WTC11 (cell line): Measurements from ENCODE around the gene LRRC51. TPM values are rescaled to one million over a fixed set of nuclear protein-coding genes. Genes with fewer than 3 reads are reported as not detected.

Source experiments
- ATAC-seq: fragments of 200-7000 bp; cut with Tn5 transposase; 2 replicates; pipeline ENCODE4 v1.10.0; 2021; ENCODE audit warnings: mild to moderate bottlenecking, moderate library complexity
- CTCF ChIA-PET: fragments of 300-600 bp; sonication (Branson Sonifier 250); formaldehyde crosslinking; loops from one replicate; lab custom pipeline; 2021; ENCODE audit warnings: antibody characterized with exemption; lab: Charles Lee
- POLR2A ChIA-PET: fragments of 350-600 bp; sonication (Branson Sonifier 250); formaldehyde crosslinking; loops from one replicate; lab custom pipeline; 2021; ENCODE audit warnings: antibody characterized with exemption; lab: Charles Lee
- DNase-seq: peaks from one replicate; pipeline ENCODE4 v3.0.0; 2021; ENCODE audit warnings: low spot score
- H3K27ac Mint-ChIP-seq: 2 replicates; pipeline ENCODE4 v1.8.0; 2021; ENCODE audit warnings: mixed read lengths
- H3K27me3 Mint-ChIP-seq: 2 replicates; pipeline ENCODE4 v1.8.0; 2021; ENCODE audit warnings: low read depth, mild to moderate bottlenecking, moderate library complexity, mixed read lengths
- H3K36me3 Mint-ChIP-seq: 2 replicates; pipeline ENCODE4 v1.8.0; 2021; ENCODE audit warnings: mixed read lengths
- H3K4me1 Mint-ChIP-seq: 2 replicates; pipeline ENCODE4 v1.8.0; 2022; ENCODE audit warnings: mixed read lengths
- H3K4me3 Mint-ChIP-seq: 2 replicates; pipeline ENCODE4 v1.8.0; 2021; ENCODE audit warnings: mild to moderate bottlenecking, moderate library complexity, mixed read lengths
- H3K9me3 Mint-ChIP-seq: 2 replicates; pipeline ENCODE4 v1.8.0; 2021; ENCODE audit warnings: mixed read lengths
- AR ChIP-seq: fragments of 250-450 bp; sonication (Bioruptor Pico); IDR thresholded peaks from 2 replicates; pipeline ENCODE4 v1.9.0; 2021; ENCODE audit warnings: mild to moderate bottlenecking
- ATF2 ChIP-seq: sonication (generic); formaldehyde crosslinking; IDR thresholded peaks from 2 replicates; pipeline ENCODE4 v1.8.1; 2022; ENCODE audit warnings: low read depth, missing genetic modification reagents, borderline replicate concordance
- FOXJ3 ChIP-seq: sonication (generic); formaldehyde crosslinking; IDR thresholded peaks from 2 replicates; pipeline ENCODE4 v1.9.0; 2021; ENCODE audit warnings: missing genetic modification reagents, mild to moderate bottlenecking, borderline replicate concordance
- IRF2 ChIP-seq: sonication (generic); formaldehyde crosslinking; IDR thresholded peaks from 2 replicates; pipeline ENCODE4 v1.8.0; 2022; ENCODE audit warnings: low read depth, missing genetic modification reagents, borderline replicate concordance
- MXD4 ChIP-seq: fragments of 250-450 bp; sonication (Bioruptor Pico); IDR thresholded peaks from 2 replicates; pipeline ENCODE4 v1.8.0; 2021; ENCODE audit warnings: mild to moderate bottlenecking, moderate library complexity, borderline replicate concordance
- NFATC4 ChIP-seq: fragments of 250-450 bp; sonication (Bioruptor Pico); IDR thresholded peaks from 2 replicates; pipeline ENCODE4 v1.9.0; 2021; ENCODE audit warnings: mild to moderate bottlenecking
- SP1 ChIP-seq: sonication (generic); formaldehyde crosslinking; conservative IDR thresholded peaks from 2 replicates; pipeline ENCODE4 v1.8.1; 2022; ENCODE audit warnings: missing genetic modification reagents
- STAT6 ChIP-seq: sonication (generic); formaldehyde crosslinking; conservative IDR thresholded peaks from 2 replicates; pipeline ENCODE4 v1.8.1; 2023; ENCODE audit warnings: mild to moderate bottlenecking, low read depth, missing genetic modification reagents, moderate library complexity
- TP53 ChIP-seq: sonication (generic); formaldehyde crosslinking; IDR thresholded peaks from 2 replicates; pipeline ENCODE4 v1.8.1; 2023; ENCODE audit warnings: mild to moderate bottlenecking, missing genetic modification reagents
- USF2 ChIP-seq: sonication (generic); formaldehyde crosslinking; IDR thresholded peaks from 2 replicates; pipeline ENCODE4 v1.8.1; 2023; ENCODE audit warnings: mild to moderate bottlenecking, missing genetic modification reagents, moderate library complexity
- ZNF219 ChIP-seq: sonication (generic); formaldehyde crosslinking; IDR thresholded peaks from 2 replicates; pipeline ENCODE4 v1.8.0; 2023; ENCODE audit warnings: missing genetic modification reagents, mild to moderate bottlenecking, borderline replicate concordance
- ZNF671 ChIP-seq: fragments of 250-450 bp; sonication (Bioruptor Pico); IDR thresholded peaks from 2 replicates; pipeline ENCODE4 v1.8.0; 2021; ENCODE audit warnings: mild to moderate bottlenecking
- ZSCAN18 ChIP-seq: fragments of 250-450 bp; sonication (Bioruptor Pico); IDR thresholded peaks from 2 replicates; pipeline ENCODE4 v2.1.2; 2022; ENCODE audit warnings: mild to moderate bottlenecking, moderate library complexity
- total RNA-seq: library from RNA; stranded (reverse); gene quantifications from 3 replicates; pipeline ENCODE4 v1.2.3, GENCODE V29; 2021

LRRC51 gene
- total RNA-seq, 1 experiment from 2014 or later = 5.3 TPM

- TF ChIP-seq STAT6 (no peak), ZSCAN18 (CRISPR knock-in tag) (no peak)
Measured at GRCh38 chr11:72067676-72068075, 13.0 kb upstream of the LRRC51 start (continued).

- POLR2A ChIA-PET = no interaction called here
- H3K27ac Mint-ChIP-seq = 0 out of 2 replicates have a peak overlapping the region, but pooled peaks have one; percentile 39
- DNase-seq (no peak), ATAC-seq (no peak)
- CTCF ChIA-PET = interaction anchor here (5.1 kb wide), 1 partner anchor 44 kb away, joined by 28 read pairs; no protein-coding TSS in a partner anchor
- no peaks in the 10 kb centered on the region for H3K9me3 Mint-ChIP-seq
- no peaks in the 10 kb centered on the region for H3K27me3 Mint-ChIP-seq
- H3K36me3 Mint-ChIP-seq = peaks cover 11% of the 10 kb centered on the region
- H3K4me3 Mint-ChIP-seq = no peak overlapping the region
- H3K4me1 Mint-ChIP-seq = peaks cover 37% of the 10 kb centered on the region
- TF ChIP-seq USF2 = no peak
- TF ChIP-seq MXD4 (CRISPR knock-in tag) = no peak
Measured at GRCh38 chr11:72069200-72069599, 11.4 kb upstream of the LRRC51 start.

- DNase-seq = no peak
- Mint-ChIP-seq H3K4me3 (no peak overlapping the region), H3K4me1 (peaks cover 37% of the 10 kb centered on the region), H3K9me3 (no peaks in the 10 kb centered on the region), H3K27me3 (no peaks in the 10 kb centered on the region), H3K36me3 (peaks cover 11% of the 10 kb centered on the region), H3K27ac (peak overlapping the region; percentile 39)
- CTCF ChIA-PET = interaction anchor here (0.8 to 5.1 kb wide), 3 partner anchors 21 to 92 kb away, joined by 3 to 28 read pairs (median 5); no protein-coding TSS in a partner anchor
- ATAC-seq = peak; percentile 78
- TF ChIP-seq IRF2 (CRISPR knock-in tag) (no peak), ATF2 (CRISPR knock-in tag) (no peak), SP1 (no peak), NFATC4 (no peak), FOXJ3 (CRISPR knock-in tag) (no peak), ZNF219 (CRISPR knock-in tag) (no peak), AR (CRISPR knock-in tag) (no peak), TP53 (CRISPR knock-in tag) (no peak), ZNF671 (CRISPR knock-in tag) (no peak)
- POLR2A ChIA-PET = no interaction called here
Measured at GRCh38 chr11:72069787-72070251, 10.8 kb upstream of the LRRC51 start.
